A549 (cell line): Measurements from ENCODE around the gene SRI. TPM values are rescaled to one million over a fixed set of nuclear protein-coding genes. Genes with fewer than 3 reads are reported as not detected.

ENCODE experiments used
- ATAC-seq, 2 experiments: fragments of 200-7000 bp in 1 of 2; fragments of >200 bp in 1 of 2; cut with Nextera tagmentation in 1 of 2; cut with Tn5 transposase in 1 of 2; 3 replicates each; pipeline versions ENCODE4 v1.8.0 to v1.9.1; 2018 to 2020; ENCODE audit warnings: mild to moderate bottlenecking in 1 of 2, moderate library complexity in 1 of 2
- CTCF ChIA-PET: fragments of 300-600 bp; sonication (Branson Sonifier 250); formaldehyde crosslinking; extraction: SDS; loops from one replicate; lab custom pipeline; 2021; ENCODE audit warnings: antibody characterized with exemption, inconsistent platforms; lab: Yijun Ruan, JAX
- POLR2A ChIA-PET: fragments of 350-600 bp; formaldehyde crosslinking; extraction: SDS; loops from one replicate; lab custom pipeline; 2021; ENCODE audit warnings: antibody characterized with exemption, inconsistent platforms; lab: Yijun Ruan, JAX
- DNase-seq, 2 experiments: peaks; one replicate each; pipeline versions ENCODE4 v3.0.0 to v3.0.0-alpha.2; 2011 to 2016; ENCODE audit warnings: low read depth in 1 of 2, low spot score in 1 of 2
- FAIRE-seq: peaks from 2 replicates; lab custom pipeline; 2011; peaks lifted over from hg19 to GRCh38; lab: Jason Lieb, UNC
- H3K27ac ChIP-seq, 2 experiments: fragments of >200 bp; sonication (Bioruptor Twin); formaldehyde crosslinking; 3 replicates each; pipeline ENCODE4 v1.5.1; 2016 to 2017
- H3K4me1 ChIP-seq: fragments of >200 bp; sonication (Bioruptor Twin); formaldehyde crosslinking; 3 replicates; pipeline ENCODE4 v1.6.1; 2016
- H3K4me2 ChIP-seq: fragments of >200 bp; sonication (Bioruptor Twin); formaldehyde crosslinking; 3 replicates; pipeline ENCODE4 v1.6.1; 2016
- H3K4me3 ChIP-seq: fragments of >200 bp; sonication (Bioruptor Twin); formaldehyde crosslinking; 3 replicates; pipeline ENCODE4 v1.5.1; 2016
- H3K9me3 ChIP-seq: fragments of >200 bp; sonication (Bioruptor Twin); formaldehyde crosslinking; 3 replicates; pipeline ENCODE4 v1.6.1; 2016
- BCL3 ChIP-seq: fragments of >200 bp; sonication (Bioruptor Twin); formaldehyde crosslinking; IDR thresholded peaks from 3 replicates; pipeline ENCODE4 v1.6.1; 2016
- CBX2 ChIP-seq: fragments of 200-600 bp; sonication (generic); IDR thresholded peaks from 2 replicates; pipeline ENCODE4 v1.6.1; 2016; ENCODE audit warnings: low read depth, mild to moderate bottlenecking, borderline replicate concordance
- CBX8 ChIP-seq: fragments of 200-600 bp; sonication (generic); IDR thresholded peaks from 2 replicates; pipeline ENCODE4 v1.6.1; 2016
- CEBPB ChIP-seq, 2 experiments: fragments of >200 bp in 1 of 2; sonication (Bioruptor Twin) in 1 of 2; formaldehyde crosslinking in 1 of 2; IDR thresholded peaks; 2 replicates each; pipeline ENCODE4 v1.6.1; 2012 to 2016
- CTCF ChIP-seq: fragments of >200 bp; sonication (Bioruptor Twin); formaldehyde crosslinking; IDR thresholded peaks from 3 replicates; pipeline ENCODE4 v1.5.1; 2016
- EP300 ChIP-seq, 2 experiments: fragments of >200 bp; sonication (Bioruptor Twin); formaldehyde crosslinking; IDR thresholded peaks; 2 replicates in 1 of 2; 3 replicates in 1 of 2; pipeline ENCODE4 v1.6.1; 2016 to 2017
- ESRRA ChIP-seq: fragments of 150-350 bp; IDR thresholded peaks from 2 replicates; pipeline ENCODE4 v1.6.1; 2014; ENCODE audit warnings: mild to moderate bottlenecking, low read length, borderline replicate concordance
- FOSB ChIP-seq: fragments of 250-450 bp; sonication (Bioruptor Pico); IDR thresholded peaks from 2 replicates; pipeline ENCODE4 v1.5.0; 2020; ENCODE audit warnings: mild to moderate bottlenecking, moderate library complexity
- FOXS1 ChIP-seq: fragments of 250-450 bp; sonication (Bioruptor Pico); IDR thresholded peaks from 2 replicates; pipeline ENCODE4 v1.5.0; 2020; ENCODE audit warnings: mild to moderate bottlenecking, moderate library complexity
- HEYL ChIP-seq: fragments of 250-450 bp; sonication (Bioruptor Pico); IDR thresholded peaks from 2 replicates; pipeline ENCODE4 v1.8.0; 2021; ENCODE audit warnings: mild to moderate bottlenecking, moderate library complexity
- HOXA7 ChIP-seq: fragments of 250-450 bp; sonication (Bioruptor Pico); IDR thresholded peaks from 2 replicates; pipeline ENCODE4 v1.5.0; 2020; ENCODE audit warnings: mild to moderate bottlenecking, moderate library complexity
- HOXB5 ChIP-seq: fragments of 250-450 bp; sonication (Bioruptor Pico); IDR thresholded peaks from 2 replicates; pipeline ENCODE4 v1.5.0; 2020; ENCODE audit warnings: mild to moderate bottlenecking, moderate library complexity
- JUN ChIP-seq, 2 experiments: fragments of >200 bp; sonication (Bioruptor Twin); formaldehyde crosslinking; IDR thresholded peaks; 2 replicates in 1 of 2; 3 replicates in 1 of 2; pipeline ENCODE4 v1.6.1; 2016 to 2017
- JUNB ChIP-seq: fragments of >200 bp; sonication (Bioruptor Twin); formaldehyde crosslinking; IDR thresholded peaks from 2 replicates; pipeline ENCODE4 v1.6.1; 2016
- KDM1A ChIP-seq: fragments of 200-600 bp; sonication (generic); IDR thresholded peaks from 2 replicates; pipeline ENCODE4 v1.6.1; 2016; ENCODE audit warnings: low read depth, mild to moderate bottlenecking
- KDM5A ChIP-seq: fragments of 200-600 bp; sonication (generic); IDR thresholded peaks from 2 replicates; pipeline ENCODE4 v1.6.1; 2016; ENCODE audit warnings: antibody characterized with exemption, mild to moderate bottlenecking
- MAX ChIP-seq: IDR thresholded peaks from 2 replicates; pipeline ENCODE4 v1.6.1; 2012
- MAZ ChIP-seq: fragments of 150-350 bp; IDR thresholded peaks from 2 replicates; pipeline ENCODE4 v1.6.1; 2014; ENCODE audit warnings: antibody characterized with exemption, low read depth, low read length, borderline replicate concordance
- NFE2L2 ChIP-seq: fragments of 150-350 bp; conservative IDR thresholded peaks from 2 replicates; pipeline ENCODE4 v1.6.1; 2014; ENCODE audit warnings: low read length
- PBX3 ChIP-seq: IDR thresholded peaks from 2 replicates; pipeline ENCODE4 v1.6.1; 2012
- PHF8 ChIP-seq: fragments of 200-600 bp; sonication (generic); IDR thresholded peaks from 2 replicates; pipeline ENCODE4 v1.6.1; 2016; ENCODE audit warnings: low read depth, mild to moderate bottlenecking, antibody characterized with exemption, moderate library complexity, borderline replicate concordance
- REST ChIP-seq: fragments of 200-600 bp; sonication (generic); IDR thresholded peaks from 2 replicates; pipeline ENCODE4 v1.6.1; 2016; ENCODE audit warnings: antibody characterized with exemption, mild to moderate bottlenecking, moderate library complexity
- RFX5 ChIP-seq: fragments of 450-650 bp; IDR thresholded peaks from 2 replicates; pipeline ENCODE4 v1.7.1; 2014; ENCODE audit warnings: antibody characterized with exemption, mild to moderate bottlenecking, moderate library complexity
- RNF2 ChIP-seq: fragments of 200-600 bp; sonication (generic); IDR thresholded peaks from 2 replicates; pipeline ENCODE4 v1.6.1; 2016; ENCODE audit warnings: low read depth, mild to moderate bottlenecking, antibody characterized with exemption, moderate library complexity, borderline replicate concordance
- SMC3 ChIP-seq: fragments of >200 bp; sonication (Bioruptor Twin); formaldehyde crosslinking; IDR thresholded peaks from 3 replicates; pipeline ENCODE4 v1.6.1; 2018; ENCODE audit warnings: inconsistent platforms
- ZFP36 ChIP-seq: fragments of 450-650 bp; IDR thresholded peaks from 2 replicates; pipeline ENCODE4 v1.6.1; 2014; ENCODE audit warnings: borderline replicate concordance; ENCODE audit not compliant: partially characterized antibody
- ZNF302 ChIP-seq: fragments of 250-450 bp; sonication (Bioruptor Pico); IDR thresholded peaks from 2 replicates; pipeline ENCODE4 v1.9.0; 2021; ENCODE audit warnings: inconsistent platforms, mild to moderate bottlenecking, moderate library complexity
- WGBS: methylation state at CpG from one replicate; pipeline ENCODE4 v1.1.6; 2017; ENCODE audit errors: missing lambda C conversion rate; 5-methylcytosine and 5-hydroxymethylcytosine counted together
- polyA plus RNA-seq, 4 experiments: library from polyadenylated mRNA; depleted of rRNA in 3 of 4; stranded (reverse); fragments of >200 nt; fragmentation: RNase III in 1 of 4; extraction: RNeasy Plus Mini Kit Qiagen cat#74134 plus additional on column Dnase treatment in 1 of 4; gene quantifications; 2 replicates in 3 of 4; 3 replicates in 1 of 4; pipeline ENCODE4 v1.2.3, GENCODE V29; 2011 to 2017

The SRI gene
- polyA plus RNA-seq, 2 of the 4 experiments (the other 2 are of a cell fraction) = 87.2 to 164 TPM

- WGBS = 44% methylated on average over 2 of the region's 2 CpGs
Observed at GRCh38 chr7:88167721-88168120, 52.1 kb downstream of the SRI start.

GRCh38 chr7:88167223-88167622, 52.6 kb downstream of the SRI start:
- FAIRE-seq (no peak), DNase-seq (no peak), ATAC-seq (no peak)
- H3K27ac ChIP-seq = no peak overlapping the region
- H3K9me3 ChIP-seq = no peaks in the 10 kb centered on the region
- H3K4me2 ChIP-seq = no peak overlapping the region
- no peak overlapping the region for H3K4me3 ChIP-seq
- ChIA-PET POLR2A (no interaction called here), CTCF (no interaction called here)
- no peaks in the 10 kb centered on the region for H3K4me1 ChIP-seq
- WGBS = 55% methylated on average over 2 of the region's 2 CpGs
- TF ChIP-seq BCL3 (no peak), HEYL (CRISPR knock-in tag) (no peak), KDM5A (no peak), CEBPB (IDR thresholded peaks at IDR 0.05) (no peak), PBX3 (no peak), FOSB (CRISPR knock-in tag) (no peak), PHF8 (no peak), JUN (IDR thresholded peaks at IDR 0.05) (no peak), CTCF (no peak), KDM1A (no peak), MAZ (no peak), HOXA7 (CRISPR knock-in tag) (no peak), JUNB (no peak), FOXS1 (CRISPR knock-in tag) (no peak), NFE2L2 (no peak), CBX2 (no peak)

More at GRCh38 chr7:88167721-88168120, 52.1 kb downstream of the SRI start:
- Histone ChIP-seq H3K4me2 (no peak overlapping the region), H3K4me1 (no peaks in the 10 kb centered on the region), H3K9me3 (no peaks in the 10 kb centered on the region)
- ChIA-PET CTCF (no interaction called here), POLR2A (no interaction called here)
- DNase-seq = no peak
- ATAC-seq = no peak
- no peak for FAIRE-seq
- TF ChIP-seq EP300 (IDR thresholded peaks at IDR 0.05) (no peak), PHF8 (no peak), RNF2 (no peak), MAX (no peak), SMC3 (no peak), KDM1A (no peak), HOXB5 (CRISPR knock-in tag) (no peak), NFE2L2 (no peak), KDM5A (no peak), ESRRA (no peak), REST (no peak), RFX5 (no peak), ZNF302 (CRISPR knock-in tag) (no peak), CBX8 (no peak), CEBPB (IDR thresholded peaks at IDR 0.05) (no peak), ZFP36 (no peak), BCL3 (no peak)
- TF ChIP-seq, all 56 proteins: peak for 0
- H3K27ac ChIP-seq = no peak overlapping the region
- H3K4me3 ChIP-seq = no peak overlapping the region
